Aortic smooth muscle cell (primary cell): Measurements from ENCODE around the gene GRWD1. TPM values are rescaled to one million over a fixed set of nuclear protein-coding genes. Genes with fewer than 3 reads are reported as not detected.

Experiments
- total RNA-seq: library from RNA; depleted of rRNA; stranded (reverse); fragments of >200 nt; gene quantifications from 2 replicates; pipeline ENCODE4 v1.2.3, GENCODE V29; 2014

GRWD1 gene
- total RNA-seq, result 17.2 and 19.7 TPM in 2 replicates

GRCh38 chr19:48445606-48446481, at the start of gene GRWD1:
Gene GRWD1 (plus strand): TSS chr19:48445983. CDS start chr19:48446006, 23 bp downstream.

GRCh38 chr19:48455171-48455907, 9.6 kb downstream of the GRWD1 start, which contains the start of gene KCNJ14:
Gene KCNJ14 (plus strand): TSS chr19:48455574. CDS start chr19:48461725, 6,151 bp downstream.

GRCh38 chr19:48469289-48469881, 23.6 kb downstream of the GRWD1 start, which contains the start of gene CYTH2:
Gene CYTH2 (plus strand): TSS chr19:48469369. CDS start chr19:48469508, 139 bp downstream.

Other genes with a start within 250 kb of the GRWD1 start
- gene CARD8, start 190.1 kb upstream of the GRWD1 start, total RNA-seq, result 16.5 and 20.0 TPM in 2 replicates
- 0.13 and 0.37 TPM in 2 replicates for gene ZNF114, start 175.9 kb upstream of the GRWD1 start, total RNA-seq
- 427 and 575 TPM in 2 replicates for gene EMP3, start 120.4 kb upstream of the GRWD1 start, total RNA-seq
- gene TMEM143, start 82.0 kb upstream of the GRWD1 start, total RNA-seq, result 3.4 and 4.2 TPM in 2 replicates
- not detected in 2 replicates for gene SYNGR4, start 81.6 kb upstream of the GRWD1 start, total RNA-seq
- 46.0 and 66.4 TPM in 2 replicates for gene KDELR1, start 54.4 kb upstream of the GRWD1 start, total RNA-seq
- under 0.01 and 0.12 TPM in 2 replicates for gene GRIN2D, start 52.3 kb upstream of the GRWD1 start, total RNA-seq
- gene KCNJ14, start 9.6 kb downstream of the GRWD1 start, total RNA-seq, result 0.25 and 0.26 TPM in 2 replicates
- gene CYTH2, start 23.4 kb downstream of the GRWD1 start, total RNA-seq, result 33.4 and 42.8 TPM in 2 replicates
- gene LMTK3, start 65.9 kb downstream of the GRWD1 start, total RNA-seq, result under 0.01 TPM in 1 of 2 replicates, not detected in the other
- gene SULT2B1, start 106.2 kb downstream of the GRWD1 start, total RNA-seq, result not detected in 2 replicates
- not detected in 2 replicates for gene SPACA4, start 160.8 kb downstream of the GRWD1 start, total RNA-seq
- 0.25 and 1.3 TPM in 2 replicates for gene FAM83E, start 169.1 kb downstream of the GRWD1 start, total RNA-seq
- gene RPL18, start 173.2 kb downstream of the GRWD1 start, total RNA-seq, result 1,560 and 1,803 TPM in 2 replicates
- 6.6 and 7.6 TPM in 2 replicates for gene SPHK2, start 173.5 kb downstream of the GRWD1 start, total RNA-seq
- gene DBP, start 191.4 kb downstream of the GRWD1 start, total RNA-seq, result 6.7 and 10.6 TPM in 2 replicates
- gene CA11, start 200.2 kb downstream of the GRWD1 start, total RNA-seq, result 0.93 and 1.1 TPM in 2 replicates
- under 0.01 and 0.06 TPM in 2 replicates for gene NTN5, start 227.0 kb downstream of the GRWD1 start, total RNA-seq
- not detected in 2 replicates for gene FUT2, start 250.0 kb downstream of the GRWD1 start, total RNA-seq